Measurements from ENCODE around the gene GPRASP3.

DNA sequence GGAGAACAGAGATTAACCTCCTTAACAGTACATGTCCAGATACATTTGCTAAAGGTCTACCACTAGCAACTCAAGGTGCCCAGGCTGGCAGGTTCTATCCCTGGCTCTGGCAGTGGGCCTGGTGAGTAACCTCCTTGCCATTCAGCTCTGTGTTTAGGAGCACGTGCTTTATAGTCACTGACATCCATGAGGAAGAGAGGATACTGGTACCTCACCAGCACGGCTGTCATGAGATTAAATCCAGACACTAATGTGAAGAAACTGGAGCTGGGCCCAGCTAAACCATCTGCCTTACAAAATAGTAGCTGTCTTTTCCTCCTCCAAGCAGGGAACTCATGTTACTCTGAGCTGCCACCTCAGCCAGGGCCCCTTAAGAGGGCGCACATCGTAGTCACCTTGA lies 45.3 kb downstream of the GPRASP3 start:
- no peak for TF ChIP-seq POLR2AphosphoS5 (IDR thresholded peaks at IDR 0.05)
- TF ChIP-seq, protein P1, sequence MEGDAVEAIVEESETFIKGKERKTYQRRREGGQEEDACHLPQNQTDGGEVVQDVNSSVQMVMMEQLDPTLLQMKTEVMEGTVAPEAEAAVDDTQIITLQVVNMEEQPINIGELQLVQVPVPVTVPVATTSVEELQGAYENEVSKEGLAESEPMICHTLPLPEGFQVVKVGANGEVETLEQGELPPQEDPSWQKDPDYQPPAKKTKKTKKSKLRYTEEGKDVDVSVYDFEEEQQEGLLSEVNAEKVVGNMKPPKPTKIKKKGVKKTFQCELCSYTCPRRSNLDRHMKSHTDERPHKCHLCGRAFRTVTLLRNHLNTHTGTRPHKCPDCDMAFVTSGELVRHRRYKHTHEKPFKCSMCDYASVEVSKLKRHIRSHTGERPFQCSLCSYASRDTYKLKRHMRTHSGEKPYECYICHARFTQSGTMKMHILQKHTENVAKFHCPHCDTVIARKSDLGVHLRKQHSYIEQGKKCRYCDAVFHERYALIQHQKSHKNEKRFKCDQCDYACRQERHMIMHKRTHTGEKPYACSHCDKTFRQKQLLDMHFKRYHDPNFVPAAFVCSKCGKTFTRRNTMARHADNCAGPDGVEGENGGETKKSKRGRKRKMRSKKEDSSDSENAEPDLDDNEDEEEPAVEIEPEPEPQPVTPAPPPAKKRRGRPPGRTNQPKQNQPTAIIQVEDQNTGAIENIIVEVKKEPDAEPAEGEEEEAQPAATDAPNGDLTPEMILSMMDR (IDR thresholded peaks at IDR 0.05 in 8 of 11, conservative IDR thresholded peaks at IDR 0.05 in 3 of 11), result no peak
